Measurements from ENCODE around the gene SMAD6. TPM values are rescaled to one million over a fixed set of nuclear protein-coding genes. Genes with fewer than 3 reads are reported as not detected.

The SMAD6 gene
- total RNA-seq, 4 donors from 2014 or later = 9.2 to 68.8 (median 12.4) TPM

GRCh38 chr15:66704019-66704802 lies 2.2 kb downstream of the SMAD6 start:
- TF ChIP-seq, protein P1, sequence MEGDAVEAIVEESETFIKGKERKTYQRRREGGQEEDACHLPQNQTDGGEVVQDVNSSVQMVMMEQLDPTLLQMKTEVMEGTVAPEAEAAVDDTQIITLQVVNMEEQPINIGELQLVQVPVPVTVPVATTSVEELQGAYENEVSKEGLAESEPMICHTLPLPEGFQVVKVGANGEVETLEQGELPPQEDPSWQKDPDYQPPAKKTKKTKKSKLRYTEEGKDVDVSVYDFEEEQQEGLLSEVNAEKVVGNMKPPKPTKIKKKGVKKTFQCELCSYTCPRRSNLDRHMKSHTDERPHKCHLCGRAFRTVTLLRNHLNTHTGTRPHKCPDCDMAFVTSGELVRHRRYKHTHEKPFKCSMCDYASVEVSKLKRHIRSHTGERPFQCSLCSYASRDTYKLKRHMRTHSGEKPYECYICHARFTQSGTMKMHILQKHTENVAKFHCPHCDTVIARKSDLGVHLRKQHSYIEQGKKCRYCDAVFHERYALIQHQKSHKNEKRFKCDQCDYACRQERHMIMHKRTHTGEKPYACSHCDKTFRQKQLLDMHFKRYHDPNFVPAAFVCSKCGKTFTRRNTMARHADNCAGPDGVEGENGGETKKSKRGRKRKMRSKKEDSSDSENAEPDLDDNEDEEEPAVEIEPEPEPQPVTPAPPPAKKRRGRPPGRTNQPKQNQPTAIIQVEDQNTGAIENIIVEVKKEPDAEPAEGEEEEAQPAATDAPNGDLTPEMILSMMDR (IDR thresholded peaks at IDR 0.05; ENCODE audit: low read depth) = no peak

DNA sequence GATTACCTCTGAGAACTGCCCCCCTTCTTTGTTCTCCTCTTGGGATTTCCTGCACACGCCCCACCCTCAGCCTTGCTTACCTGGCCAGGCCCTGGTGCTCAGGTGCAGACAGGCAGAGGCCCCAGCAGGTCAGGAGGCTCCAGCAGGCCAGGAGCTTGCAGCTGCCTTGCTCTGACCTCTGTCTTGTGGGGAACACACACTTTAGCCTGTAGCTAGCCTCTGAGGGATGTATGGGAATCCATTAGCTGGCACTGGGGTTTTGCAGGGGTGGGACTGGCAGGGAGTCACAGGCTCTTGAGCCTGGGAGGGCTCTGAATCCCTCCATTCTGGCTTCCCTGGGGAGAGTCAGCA lies 2.7 kb downstream of the SMAD6 start:
- TF ChIP-seq, protein P1 (IDR thresholded peaks at IDR 0.05; ENCODE audit: low read depth) = no peak

DNA sequence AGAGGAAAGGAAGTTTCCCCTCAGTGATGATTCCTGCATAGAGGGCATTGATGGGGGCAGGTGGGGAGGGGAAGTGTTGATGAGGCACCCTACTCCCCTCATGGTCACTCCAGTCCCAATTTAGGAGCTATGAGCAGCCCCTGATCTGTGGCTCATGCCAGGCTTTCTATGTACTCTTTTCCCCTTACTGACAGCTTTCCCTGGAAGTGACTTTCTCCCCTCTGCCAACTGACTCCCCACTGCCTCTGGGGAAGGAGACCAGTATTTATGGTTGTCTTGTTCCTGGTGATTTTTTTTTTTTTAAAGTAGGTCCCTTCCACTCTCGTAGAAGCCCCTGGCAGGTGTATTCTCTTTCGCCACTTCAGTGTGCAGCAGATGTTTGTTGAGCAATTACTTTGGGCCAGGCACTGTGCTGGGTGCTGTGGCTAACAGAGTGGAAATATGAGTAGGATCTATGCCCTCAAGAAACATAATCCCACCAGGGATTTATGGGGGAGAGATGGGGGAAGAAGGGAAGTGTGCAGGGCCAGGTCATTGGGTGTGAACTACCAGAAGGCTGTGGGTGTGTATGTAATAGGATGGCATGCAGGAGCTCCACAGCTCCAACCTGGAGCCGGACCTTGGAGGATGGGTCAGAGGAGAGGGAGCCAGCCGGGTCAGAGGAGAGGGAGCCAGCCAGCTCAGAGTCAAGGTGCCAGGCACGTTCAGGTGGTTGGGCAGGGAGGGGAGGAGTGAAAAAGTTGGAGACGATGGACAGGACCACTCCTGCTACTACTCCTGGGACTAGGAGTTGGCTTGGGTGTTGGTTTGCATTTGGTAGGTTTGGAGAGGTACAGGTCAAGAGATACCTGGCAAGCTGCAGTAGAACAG lies 3.5 kb downstream of the SMAD6 start:
- TF ChIP-seq, protein P1 (IDR thresholded peaks at IDR 0.05; ENCODE audit: low read depth) = no peak

DNA sequence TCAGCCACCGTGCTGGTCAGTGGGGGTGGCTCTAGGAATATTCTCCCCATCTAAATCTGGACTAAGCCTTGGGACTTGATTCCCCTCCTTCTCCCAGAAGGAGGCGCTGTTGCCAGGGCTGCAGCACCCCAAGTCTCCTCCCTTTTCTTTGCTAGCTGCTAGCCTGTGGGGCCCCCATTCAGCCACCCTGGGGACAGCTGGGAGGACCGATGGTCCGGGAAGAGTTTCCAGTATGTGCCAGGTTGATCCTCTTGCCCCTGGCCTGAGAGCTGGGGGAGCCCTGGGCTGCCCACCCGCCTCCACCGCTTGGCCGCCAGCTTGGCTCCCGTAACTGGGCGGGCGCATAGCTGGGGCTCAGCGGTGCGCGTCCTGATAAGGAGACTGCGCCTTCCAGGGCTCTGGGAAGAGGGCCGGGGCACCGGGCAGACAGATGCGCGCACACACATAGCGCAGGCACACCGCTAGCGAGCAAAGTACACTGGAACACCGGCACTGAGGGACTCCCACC lies 4.2 kb downstream of the SMAD6 start:
- TF ChIP-seq, protein P1 (IDR thresholded peaks at IDR 0.05; ENCODE audit: low read depth) = no peak

GRCh38 chr15:66706840-66707239 lies 4.8 kb downstream of the SMAD6 start:
- TF ChIP-seq, protein P1 (IDR thresholded peaks at IDR 0.05; ENCODE audit: low read depth) = no peak

DNA sequence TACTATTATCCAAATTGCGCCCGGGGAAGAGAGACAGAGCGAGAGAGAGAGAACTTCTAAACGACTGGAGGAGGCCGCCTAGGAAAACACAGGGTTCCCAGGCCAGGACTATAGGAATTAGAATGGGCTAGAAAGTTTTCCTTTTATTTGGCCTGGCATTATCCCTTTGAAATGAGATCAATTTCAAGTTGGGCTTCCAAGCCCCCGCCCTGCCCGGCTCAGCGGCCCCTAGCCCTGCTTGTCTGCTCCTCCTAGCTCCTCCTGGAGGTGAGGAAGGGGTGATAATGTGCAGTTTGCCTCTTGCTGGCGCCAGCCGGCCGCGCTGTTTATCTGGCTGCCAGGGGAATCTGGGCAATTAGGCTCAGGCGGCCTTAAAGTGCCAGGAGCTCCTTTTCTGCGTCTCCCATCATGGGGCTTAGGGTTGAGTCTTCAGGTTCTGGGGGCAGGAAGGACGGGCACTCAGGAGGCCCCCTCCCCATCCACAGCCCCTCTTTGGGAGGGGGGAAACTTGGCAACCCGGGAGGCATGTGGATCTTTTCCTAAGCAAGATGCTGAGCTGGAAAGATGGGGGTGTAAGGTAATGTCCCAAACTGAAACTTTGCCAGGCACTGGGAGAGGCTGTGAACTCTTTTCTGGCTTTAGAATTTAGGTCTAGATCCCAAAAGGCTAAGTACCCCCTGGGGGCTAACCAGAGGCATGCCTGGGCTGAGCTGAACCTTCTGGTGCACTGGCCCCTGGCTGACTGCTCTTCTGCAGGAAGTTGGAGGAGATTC lies 5.5 kb downstream of the SMAD6 start:
- TF ChIP-seq, protein P1 (IDR thresholded peaks at IDR 0.05; ENCODE audit: low read depth) = no peak
